ENCODE data around the gene SBK2.

The SBK2 gene

GRCh38 chr19:55540619-55541018 lies 3.7 kb upstream of the SBK2 start:
- H3K4me3 ChIP-seq (ENCODE audit: low read depth, low read length), result no peak overlapping the region
- TF ChIP-seq CTCF (IDR thresholded peaks at IDR 0.05; ENCODE audit: borderline replicate concordance, insufficient read depth, low read depth, low read length), result no peak

DNA sequence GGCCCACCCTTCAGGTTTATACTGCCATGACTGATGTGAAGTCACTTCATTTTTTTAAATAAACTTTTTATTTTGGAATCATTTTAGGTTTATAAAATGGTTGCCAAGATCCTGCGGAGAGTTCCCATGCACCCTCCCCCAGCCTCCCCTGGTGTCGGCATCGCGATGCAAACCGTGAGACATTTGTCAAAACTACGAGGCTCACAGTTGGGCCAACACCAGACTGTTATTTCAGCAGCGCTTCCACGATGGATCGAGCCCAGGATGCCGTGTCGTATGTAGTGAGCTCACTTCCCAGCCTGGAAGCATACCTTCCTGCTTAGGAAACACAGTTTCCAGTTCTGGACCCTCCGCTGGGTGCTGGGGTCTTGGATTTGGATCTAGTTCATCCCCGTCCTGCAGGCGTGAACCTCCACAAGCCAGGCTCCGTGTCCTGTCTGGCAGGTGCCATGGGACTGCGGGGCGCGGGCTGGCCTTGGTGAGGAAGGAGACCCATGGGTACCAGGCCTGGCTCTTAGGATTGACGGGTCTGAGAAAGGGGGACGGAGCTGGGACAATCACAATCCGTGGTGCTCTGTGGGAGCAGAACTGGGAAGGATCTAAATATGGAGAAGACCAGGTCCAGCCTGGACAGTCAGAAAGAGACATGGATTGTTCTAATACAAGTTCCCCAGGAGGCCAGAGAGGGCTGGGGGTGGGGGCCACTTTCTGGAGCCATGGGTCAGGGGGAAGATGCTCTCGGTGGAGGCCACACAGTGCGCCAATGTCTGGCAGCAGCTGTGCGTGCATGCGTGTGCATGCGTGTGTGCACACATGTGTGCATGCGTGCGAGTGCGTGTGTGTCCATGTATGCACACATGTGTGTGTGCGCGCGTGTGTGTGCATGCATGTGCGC lies 2.4 kb upstream of the SBK2 start:
- no peak overlapping the region for H3K4me3 ChIP-seq (ENCODE audit: low read depth, low read length)
- TF ChIP-seq CTCF (IDR thresholded peaks at IDR 0.05; ENCODE audit: borderline replicate concordance, insufficient read depth, low read depth, low read length), result no peak

DNA sequence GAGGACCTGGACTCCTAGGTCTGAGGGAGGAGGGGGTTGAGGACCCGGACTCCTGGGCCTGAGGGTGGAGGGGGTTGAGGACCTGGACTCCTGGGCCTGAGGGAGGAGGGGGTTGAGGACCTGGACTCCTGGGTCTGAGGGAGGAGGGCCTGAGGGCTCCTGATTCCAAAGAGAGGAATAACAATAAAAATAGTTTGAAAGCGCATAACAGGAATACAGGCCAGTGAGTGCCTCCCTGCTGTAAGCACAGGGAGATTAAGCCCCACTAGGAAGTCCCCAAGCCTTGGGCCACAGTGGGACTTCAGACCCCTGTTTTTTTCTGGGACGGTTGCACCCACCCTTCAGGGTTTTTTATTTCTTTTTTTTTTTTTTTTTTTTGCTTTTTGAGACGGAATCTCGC lies 1.2 kb upstream of the SBK2 start:
- H3K4me3 ChIP-seq (ENCODE audit: low read depth, low read length), result no peak overlapping the region
- no peak for TF ChIP-seq CTCF (IDR thresholded peaks at IDR 0.05; ENCODE audit: borderline replicate concordance, insufficient read depth, low read depth, low read length)

DNA sequence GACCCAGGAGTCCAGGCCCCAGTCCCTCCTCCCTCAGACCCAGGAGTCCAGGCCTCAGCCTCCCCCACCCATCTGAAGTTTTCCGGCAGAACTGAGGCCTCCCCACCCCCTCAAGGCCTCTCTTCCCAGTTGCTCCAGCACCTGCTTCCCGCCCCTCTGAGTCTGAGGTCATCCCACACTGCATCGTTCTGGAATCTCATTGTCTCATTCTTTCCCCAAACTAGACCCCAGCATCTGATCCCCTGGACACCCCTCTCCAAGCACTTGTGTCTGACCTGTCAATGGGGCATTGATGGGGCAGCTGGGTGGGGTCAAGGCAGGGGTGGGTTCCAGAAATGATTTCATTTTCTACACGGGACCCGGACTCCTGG lies 793 bp upstream of the SBK2 start:
- no peak overlapping the region for H3K4me3 ChIP-seq (ENCODE audit: low read depth, low read length)
- no peak for TF ChIP-seq CTCF (IDR thresholded peaks at IDR 0.05; ENCODE audit: borderline replicate concordance, insufficient read depth, low read depth, low read length)

GRCh38 chr19:55536366-55536765 lies 567 bp downstream of the SBK2 start:
- no peak overlapping the region for H3K4me3 ChIP-seq (ENCODE audit: low read depth, low read length)
- TF ChIP-seq CTCF (IDR thresholded peaks at IDR 0.05; ENCODE audit: borderline replicate concordance, insufficient read depth, low read depth, low read length), result no peak

- no peak for TF ChIP-seq CTCF (IDR thresholded peaks at IDR 0.05; ENCODE audit: borderline replicate concordance, insufficient read depth, low read depth, low read length)
- no peak overlapping the region for H3K4me3 ChIP-seq (ENCODE audit: low read depth, low read length)
Observed at GRCh38 chr19:55535965-55536350, 975 bp downstream of the SBK2 start.
